IPS-15b (cell line): Measurements from ENCODE around the gene PGLYRP3.

Experiments used
- H3K27me3 ChIP-seq: one replicate; pipeline ENCODE4 v1.6.1; 2013; ENCODE audit warnings: low read length; ENCODE audit not compliant: control insufficient read depth, insufficient read depth
- H3K36me3 ChIP-seq: one replicate; pipeline ENCODE4 v1.6.1; 2013; ENCODE audit warnings: low read length; ENCODE audit not compliant: control insufficient read depth, insufficient read depth
- H3K4me1 ChIP-seq: one replicate; pipeline ENCODE4 v1.6.1; 2013; ENCODE audit warnings: mild to moderate bottlenecking, low read length; ENCODE audit not compliant: control insufficient read depth, insufficient read depth
- H3K4me3 ChIP-seq: one replicate; pipeline ENCODE4 v1.5.1; 2013; ENCODE audit warnings: low read depth, low read length
- H3K9ac ChIP-seq: one replicate; pipeline ENCODE4 v1.6.1; 2013; ENCODE audit warnings: low read depth, mild to moderate bottlenecking, low read length
- H3K9me3 ChIP-seq: one replicate; pipeline ENCODE4 v1.6.1; 2013; ENCODE audit warnings: mild to moderate bottlenecking, low read length; ENCODE audit not compliant: control insufficient read depth, insufficient read depth

PGLYRP3 gene

GRCh38 chr1:153345187-153346076 lies 32.7 kb upstream of the PGLYRP3 start:
- Histone ChIP-seq H3K36me3 (no peaks in the 10 kb centered on the region), H3K9me3 (no peaks in the 10 kb centered on the region), H3K4me1 (no peaks in the 10 kb centered on the region), H3K4me3 (no peak overlapping the region), H3K9ac (no peak overlapping the region), H3K27me3 (peaks cover 4% of the 10 kb centered on the region)

GRCh38 chr1:153344718-153345025 lies 31.9 kb upstream of the PGLYRP3 start:
- Histone ChIP-seq H3K4me3 (no peak overlapping the region), H3K9me3 (no peaks in the 10 kb centered on the region), H3K27me3 (peaks cover 4% of the 10 kb centered on the region), H3K4me1 (no peaks in the 10 kb centered on the region), H3K9ac (no peak overlapping the region), H3K36me3 (no peaks in the 10 kb centered on the region)

GRCh38 chr1:153343811-153344717 lies 31.3 kb upstream of the PGLYRP3 start:
- Histone ChIP-seq H3K9ac (no peak overlapping the region), H3K4me1 (no peaks in the 10 kb centered on the region)

GRCh38 chr1:153343040-153343681 lies 30.4 kb upstream of the PGLYRP3 start:
- Histone ChIP-seq H3K9ac (no peak overlapping the region), H3K4me1 (no peaks in the 10 kb centered on the region), H3K27me3 (no peaks in the 10 kb centered on the region), H3K9me3 (no peaks in the 10 kb centered on the region), H3K36me3 (no peaks in the 10 kb centered on the region), H3K4me3 (no peak overlapping the region)

More at GRCh38 chr1:153343811-153344717, 31.3 kb upstream of the PGLYRP3 start:
- H3K4me3 ChIP-seq: no peak overlapping the region
- H3K27me3 ChIP-seq: peaks cover 3% of the 10 kb centered on the region
- no peaks in the 10 kb centered on the region for H3K36me3 ChIP-seq
- no peaks in the 10 kb centered on the region for H3K9me3 ChIP-seq

- H3K4me1 ChIP-seq: no peaks in the 10 kb centered on the region
- H3K9ac ChIP-seq: no peak overlapping the region
- H3K27me3 ChIP-seq: no peaks in the 10 kb centered on the region
- H3K9me3 ChIP-seq: no peaks in the 10 kb centered on the region
- H3K36me3 ChIP-seq: no peaks in the 10 kb centered on the region
- no peak overlapping the region for H3K4me3 ChIP-seq
These were observed 29.4 kb upstream of the PGLYRP3 start for GRCh38 chr1:153342178-153342577.

- no peaks in the 10 kb centered on the region for H3K36me3 ChIP-seq
- H3K9ac ChIP-seq: no peak overlapping the region
- no peaks in the 10 kb centered on the region for H3K4me1 ChIP-seq
- H3K9me3 ChIP-seq: no peaks in the 10 kb centered on the region
- H3K4me3 ChIP-seq: no peak overlapping the region
- H3K27me3 ChIP-seq: no peaks in the 10 kb centered on the region
These were observed 28.7 kb upstream of the PGLYRP3 start for GRCh38 chr1:153341431-153341934.

- H3K36me3 ChIP-seq: no peaks in the 10 kb centered on the region
- no peaks in the 10 kb centered on the region for H3K4me1 ChIP-seq
- H3K4me3 ChIP-seq: no peak overlapping the region
- no peaks in the 10 kb centered on the region for H3K27me3 ChIP-seq
- no peak overlapping the region for H3K9ac ChIP-seq
- no peaks in the 10 kb centered on the region for H3K9me3 ChIP-seq
These were observed 27.6 kb upstream of the PGLYRP3 start for GRCh38 chr1:153340356-153340755.

- H3K9ac ChIP-seq: no peak overlapping the region
- H3K9me3 ChIP-seq: no peaks in the 10 kb centered on the region
- no peaks in the 10 kb centered on the region for H3K4me1 ChIP-seq
- H3K36me3 ChIP-seq: no peaks in the 10 kb centered on the region
- H3K4me3 ChIP-seq: no peak overlapping the region
- no peaks in the 10 kb centered on the region for H3K27me3 ChIP-seq
These were observed 27.1 kb upstream of the PGLYRP3 start for GRCh38 chr1:153339802-153340201.

- no peak overlapping the region for H3K4me3 ChIP-seq
- H3K36me3 ChIP-seq: no peaks in the 10 kb centered on the region
- H3K27me3 ChIP-seq: no peaks in the 10 kb centered on the region
- H3K9me3 ChIP-seq: no peaks in the 10 kb centered on the region
- no peaks in the 10 kb centered on the region for H3K4me1 ChIP-seq
- no peak overlapping the region for H3K9ac ChIP-seq
These were observed 25.5 kb upstream of the PGLYRP3 start for GRCh38 chr1:153337980-153338853.

GRCh38 chr1:153336650-153337049 lies 23.9 kb upstream of the PGLYRP3 start:
- Histone ChIP-seq H3K4me1 (no peaks in the 10 kb centered on the region), H3K36me3 (no peaks in the 10 kb centered on the region), H3K9me3 (no peaks in the 10 kb centered on the region), H3K27me3 (no peaks in the 10 kb centered on the region), H3K4me3 (no peak overlapping the region), H3K9ac (no peak overlapping the region)

GRCh38 chr1:153333902-153334301 lies 21.1 kb upstream of the PGLYRP3 start:
- Histone ChIP-seq H3K36me3 (no peaks in the 10 kb centered on the region), H3K9ac (no peak overlapping the region), H3K4me1 (no peaks in the 10 kb centered on the region), H3K9me3 (no peaks in the 10 kb centered on the region), H3K4me3 (no peak overlapping the region), H3K27me3 (no peaks in the 10 kb centered on the region)
